GM18519 (cell line): Measurements from ENCODE around the gene OTOG.

ENCODE experiments used
- ATAC-seq: cut with Tn5 transposase; IDR thresholded peaks from one replicate; pipeline ENCODE4 v1.9.1; 2021; ENCODE audit warnings: mild to moderate bottlenecking, moderate library complexity; ENCODE audit not compliant: unreplicated experiment, low FRiP score

OTOG gene

GRCh38 chr11:17516551-17517150 lies 30.4 kb upstream of the OTOG start:
- ATAC-seq, result no peak

- ATAC-seq, result no peak
These were observed 29.9 kb upstream of the OTOG start for GRCh38 chr11:17517186-17517585.

GRCh38 chr11:17518366-17518765 lies 28.7 kb upstream of the OTOG start:
- no peak for ATAC-seq

- no peak for ATAC-seq
These were observed 27.8 kb upstream of the OTOG start for GRCh38 chr11:17519061-17519885.

- ATAC-seq, result no peak
These were observed 25.8 kb upstream of the OTOG start for GRCh38 chr11:17521106-17521900.

GRCh38 chr11:17522655-17523054 lies 24.4 kb upstream of the OTOG start:
- ATAC-seq, result no peak

- ATAC-seq, result no peak
These were observed 22.8 kb upstream of the OTOG start for GRCh38 chr11:17524221-17524620.

- ATAC-seq, result no peak
These were observed 21.5 kb upstream of the OTOG start for GRCh38 chr11:17525570-17525969.

- ATAC-seq, result no peak
These were observed 20.7 kb upstream of the OTOG start for GRCh38 chr11:17526326-17526725.

- ATAC-seq, result no peak
These were observed 20.0 kb upstream of the OTOG start for GRCh38 chr11:17526931-17527627.

GRCh38 chr11:17527628-17527995 lies 19.4 kb upstream of the OTOG start:
- no peak for ATAC-seq

GRCh38 chr11:17528181-17528691 lies 18.8 kb upstream of the OTOG start:
- ATAC-seq, result no peak

- ATAC-seq, result no peak
These were observed 17.9 kb upstream of the OTOG start for GRCh38 chr11:17528906-17529843.

GRCh38 chr11:17529844-17530185 lies 17.2 kb upstream of the OTOG start:
- no peak for ATAC-seq

GRCh38 chr11:17531071-17531600 lies 15.9 kb upstream of the OTOG start:
- no peak for ATAC-seq

GRCh38 chr11:17531636-17532113 lies 15.4 kb upstream of the OTOG start:
- ATAC-seq, result no peak

GRCh38 chr11:17532784-17533183 lies 14.3 kb upstream of the OTOG start:
- ATAC-seq, result no peak

GRCh38 chr11:17533341-17533740 lies 13.7 kb upstream of the OTOG start:
- no peak for ATAC-seq

GRCh38 chr11:17533778-17534415 lies 13.2 kb upstream of the OTOG start:
- no peak for ATAC-seq
